ENCODE measurements around the gene C17orf67. TPM values are rescaled to one million over a fixed set of nuclear protein-coding genes. Genes with fewer than 3 reads are reported as not detected.

Gene C17orf67
- total and polyA plus RNA-seq, 2 of the 8 experiments (the other 6 are each of a cell fraction or from before 2014, with no cell fraction given): 0.67 to 2.2 TPM

DNA sequence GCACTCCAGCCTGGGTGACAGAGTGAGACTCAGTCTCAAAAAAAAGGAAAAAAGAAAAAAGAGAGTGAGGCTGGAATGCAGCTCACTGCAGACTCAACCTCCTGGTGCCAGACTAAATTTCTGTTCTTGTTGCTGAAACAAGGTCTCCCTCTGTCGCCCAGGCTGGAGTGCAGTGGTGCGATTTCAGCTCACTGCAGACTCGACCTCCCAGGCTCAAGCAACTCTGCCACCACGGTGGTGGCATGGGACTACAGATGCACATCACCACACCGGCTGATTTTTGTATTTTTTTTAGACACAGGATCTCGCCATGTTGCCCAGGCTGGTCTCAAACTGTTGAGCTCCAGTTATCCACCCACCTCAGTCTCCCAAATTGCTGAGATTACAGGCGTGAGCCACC lies 45.6 kb upstream of the C17orf67 start:
- no peak overlapping the region for H3K4me3 ChIP-seq (ENCODE audit: extremely low read depth in 1 of 4, insufficient read depth in 2 of 4, low read depth in 3 of 4, low read length in 4 of 4)
- no peak overlapping the region for H3K4me2 ChIP-seq (ENCODE audit: insufficient read depth in 1 of 2, low read depth in 2 of 2, low read length in 2 of 2)
- no peak overlapping the region for H2BK15ac ChIP-seq (ENCODE audit: low read length)
- 90% methylated on average over 7 of the region's 7 CpGs; no CpG with 5 or more reads in 1 of the 2 experiments for WGBS, 2 experiments (ENCODE audit: extremely low coverage in 1 of 2, insufficient coverage in 1 of 2, insufficient read length in 1 of 2, insufficient replicate concordance in 2 of 2, low coverage in 1 of 2, low lambda C conversion rate in 2 of 2, missing lambda C conversion rate in 1 of 2)
- 0 out of 7 replicates have a peak, but pooled peaks cover 0 to 3% (median under 1%) of the 10 kb centered on the region in 4 experiments for H3K27me3 ChIP-seq (replicated peaks in 1 of 4; ENCODE audit: control insufficient read depth in 3 of 4, extremely low read depth in 1 of 4, insufficient read depth in 3 of 4, low read length in 3 of 4)
- FAIRE-seq: no peak
- no peaks in the 10 kb centered on the region for H3K79me1 ChIP-seq (ENCODE audit: low read depth, low read length)
- H3K56ac ChIP-seq (replicated peaks; ENCODE audit: insufficient read length, low read depth, low read length): no peak overlapping the region
- H4K91ac ChIP-seq (replicated peaks; ENCODE audit: insufficient read length, low read length): no peak overlapping the region
- no peaks in the 10 kb centered on the region for H3K9me3 ChIP-seq (ENCODE audit: insufficient read depth in 2 of 2, low read depth in 1 of 2, low read length in 1 of 2)
- no peak overlapping the region for H3K27ac ChIP-seq (ENCODE audit: low read depth, low read length)
- H2AK5ac ChIP-seq (ENCODE audit: low read depth, low read length): no peak overlapping the region
- no peaks in the 10 kb centered on the region for H3K4me1 ChIP-seq (replicated peaks in 1 of 4; ENCODE audit: control insufficient read depth in 3 of 4, insufficient read depth in 4 of 4, low read length in 3 of 4)
- no peak overlapping the region for H2BK120ac ChIP-seq (replicated peaks; ENCODE audit: low read depth, low read length)
- no peaks in the 10 kb centered on the region for H3K79me2 ChIP-seq (ENCODE audit: control insufficient read depth in 1 of 2, insufficient read depth in 2 of 2, low read length in 2 of 2)
- TF ChIP-seq TCF12 (IDR thresholded peaks at IDR 0.05; ENCODE audit: low read depth, low read length) (no peak), CREB1 (IDR thresholded peaks at IDR 0.05) (no peak), KDM4A (IDR thresholded peaks at IDR 0.05; ENCODE audit: low read depth, low read length, severe bottlenecking) (no peak), SIN3A (conservative IDR thresholded peaks at IDR 0.05 in 1 of 2, IDR thresholded peaks at IDR 0.05 in 1 of 2; ENCODE audit: low read depth in 1 of 2, low read length in 2 of 2) (no peak), CHD2 (IDR thresholded peaks at IDR 0.05; ENCODE audit: low read length) (no peak), HDAC2 (IDR thresholded peaks at IDR 0.05; ENCODE audit: borderline replicate concordance in 1 of 2, low read depth in 2 of 2, low read length in 2 of 2) (no peak), SP2 (IDR thresholded peaks at IDR 0.05; ENCODE audit: low read length) (no peak), BCL11A (IDR thresholded peaks at IDR 0.05; ENCODE audit: low read depth in 2 of 2, low read length in 2 of 2) (no peak), TBP (IDR thresholded peaks at IDR 0.05; ENCODE audit: low read depth, low read length) (no peak), CTBP2 (IDR thresholded peaks at IDR 0.05; ENCODE audit: borderline replicate concordance, insufficient read depth, insufficient read length, low read length) (no peak), KDM5A (IDR thresholded peaks at IDR 0.05; ENCODE audit: low read length) (no peak)
- TF ChIP-seq, protein P1, sequence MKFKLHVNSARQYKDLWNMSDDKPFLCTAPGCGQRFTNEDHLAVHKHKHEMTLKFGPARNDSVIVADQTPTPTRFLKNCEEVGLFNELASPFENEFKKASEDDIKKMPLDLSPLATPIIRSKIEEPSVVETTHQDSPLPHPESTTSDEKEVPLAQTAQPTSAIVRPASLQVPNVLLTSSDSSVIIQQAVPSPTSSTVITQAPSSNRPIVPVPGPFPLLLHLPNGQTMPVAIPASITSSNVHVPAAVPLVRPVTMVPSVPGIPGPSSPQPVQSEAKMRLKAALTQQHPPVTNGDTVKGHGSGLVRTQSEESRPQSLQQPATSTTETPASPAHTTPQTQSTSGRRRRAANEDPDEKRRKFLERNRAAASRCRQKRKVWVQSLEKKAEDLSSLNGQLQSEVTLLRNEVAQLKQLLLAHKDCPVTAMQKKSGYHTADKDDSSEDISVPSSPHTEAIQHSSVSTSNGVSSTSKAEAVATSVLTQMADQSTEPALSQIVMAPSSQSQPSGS (IDR thresholded peaks at IDR 0.05; ENCODE audit: low read length): no peak
- no peak overlapping the region for H2BK20ac ChIP-seq (ENCODE audit: low read length)
- no peak overlapping the region for H3K23ac ChIP-seq (ENCODE audit: insufficient read length)
- no peaks in the 10 kb centered on the region for H3K23me2 ChIP-seq (ENCODE audit: low read depth, low read length)
- no peak overlapping the region for H3K4ac ChIP-seq (replicated peaks; ENCODE audit: insufficient read length, low read depth, low read length)
- no peak overlapping the region for H3K14ac ChIP-seq (ENCODE audit: insufficient read length)
- no peaks in the 10 kb centered on the region for H4K20me1 ChIP-seq (replicated peaks in 1 of 2; ENCODE audit: control insufficient read depth in 1 of 2, insufficient read depth in 2 of 2, low read length in 2 of 2)
- POLR2A ChIA-PET (ENCODE audit: partially characterized antibody): interaction anchor here (0.6 to 2.0 kb wide), 2 partner anchors 11 to 234 kb away, joined by 4 to 5 read pairs; no protein-coding TSS in a partner anchor
- H2BK12ac ChIP-seq (ENCODE audit: low read depth, low read length): no peak overlapping the region
- H4K5ac ChIP-seq (ENCODE audit: insufficient read length, low read depth, low read length): no peak overlapping the region
- H3K36me3 ChIP-seq (ENCODE audit: control insufficient read depth in 2 of 4, insufficient read depth in 4 of 4, low read length in 3 of 4): no peaks in the 10 kb centered on the region
- CTCF ChIA-PET (ENCODE audit: partially characterized antibody): interaction anchor here (0.7 to 2.2 kb wide), 8 partner anchors 8 to 70 kb away, joined by 3 to 9 read pairs (median 4); no protein-coding TSS in a partner anchor
- DNase-seq (ENCODE audit: low read depth in 1 of 2, low spot score in 2 of 2): no peak
- H4K8ac ChIP-seq (ENCODE audit: extremely low read depth, insufficient read depth, low read length): no peak overlapping the region
- no peak overlapping the region for H3K18ac ChIP-seq (ENCODE audit: extremely low read depth, low read length)
- H2AFZ ChIP-seq (ENCODE audit: low read length): no peak overlapping the region
- no peak overlapping the region for H2BK5ac ChIP-seq (ENCODE audit: low read depth, low read length)
- H3K9ac ChIP-seq (replicated peaks in 1 of 4; ENCODE audit: extremely low read depth in 1 of 4, low read depth in 3 of 4, low read length in 3 of 4): no peak overlapping the region

Data from H1 (cell line).